Heart left ventricle (tissue), 16 donors: ENCODE data around the gene TMTC2. TPM values are rescaled to one million over a fixed set of nuclear protein-coding genes. Genes with fewer than 3 reads are reported as not detected.

ENCODE experiments used
- ATAC-seq, 4 donors: fragments of 200-7000 bp; cut with Tn5 transposase; one replicate each; pipeline ENCODE4 v1.9.1; 2020 to 2022; ENCODE audit warnings: moderate library complexity in 4 of 4, mild to moderate bottlenecking in 3 of 4, moderate number of reproducible peaks in 1 of 4
- DNase-seq, 5 donors: peaks; one replicate each; pipeline ENCODE4 v3.0.0-alpha.2; 2020
- H3K27ac ChIP-seq, 12 donors: fragments of 200-600 bp; sonication (generic) in 4 of 12; one replicate each; pipeline versions ENCODE4 v1.5.0 to v1.8.0; 2016 to 2022; ENCODE audit warnings: mild to moderate bottlenecking in 2 of 12
- H3K27me3 ChIP-seq, 9 donors: fragments of 200-600 bp; sonication (generic) in 2 of 9; one replicate each; pipeline versions ENCODE4 v1.5.1 to v1.8.0; 2016 to 2022; ENCODE audit warnings: mild to moderate bottlenecking in 3 of 9
- H3K36me3 ChIP-seq, 9 donors: fragments of 200-600 bp; sonication (generic) in 2 of 9; one replicate each; pipeline versions ENCODE4 v1.5.0 to v1.8.0; 2018 to 2022; ENCODE audit warnings: mild to moderate bottlenecking in 2 of 9
- H3K4me1 ChIP-seq, 12 donors: fragments of 200-600 bp; sonication (generic) in 4 of 12; one replicate each; pipeline versions ENCODE4 v1.5.0 to v1.8.0; 2016 to 2022; ENCODE audit warnings: mild to moderate bottlenecking in 3 of 12
- H3K4me3 ChIP-seq, 12 donors: fragments of 200-600 bp; sonication (generic) in 4 of 12; one replicate each; pipeline versions ENCODE4 v1.5.0 to v1.8.0; 2017 to 2022; ENCODE audit warnings: mild to moderate bottlenecking in 9 of 12, moderate library complexity in 4 of 12
- H3K9me3 ChIP-seq, 12 donors: fragments of 200-600 bp; sonication (generic) in 4 of 12; one replicate each; pipeline versions ENCODE4 v1.5.0 to v1.8.0; 2016 to 2022; ENCODE audit warnings: mild to moderate bottlenecking in 1 of 12
- POLR2A ChIP-seq, 2 donors: fragments of 450-650 bp; IDR thresholded peaks; one replicate each; pipeline ENCODE4 v1.6.1; 2017; ENCODE audit warnings: antibody characterized with exemption in 2 of 2, mild to moderate bottlenecking in 2 of 2, moderate library complexity in 2 of 2
- WGBS, 4 donors: extraction: QIAGEN DNeasy Blood & Tissue Kit in 2 of 4; methylation state at CpG; one replicate each; pipeline versions ENCODE4 v1.1.5 to v1.1.7; 2013 to 2018; 5-methylcytosine and 5-hydroxymethylcytosine counted together
- intact Hi-C, 10 donors: fragments of 100-400 bp; cut with DNase I; formaldehyde crosslinking; loops; one replicate each; pipeline versions ENCODE4 v1.11.1 to v1.14.2; 2022
- polyA plus RNA-seq, 2 donors: library from polyadenylated mRNA; stranded (reverse); fragments of 200-250 nt; gene quantifications; one replicate each; pipeline ENCODE4 v1.2.3, GENCODE V29; 2013
- total RNA-seq, 9 donors: library from RNA; depleted of rRNA in 2 of 9; stranded (reverse); fragments of >200 nt in 2 of 9; fragmentation: NEBNext Ultra II Directional in 3 of 9; extraction: Animal tissue kit (Norgen Biotek cat#: 25700) in 3 of 9; gene quantifications; one replicate each; pipeline versions ENCODE4 v1.1.0 to v1.2.4, GENCODE V29; 2016 to 2023
- TF ChIP-seq, protein P1 (sequence below), 12 donors: fragments of 200-600 bp; sonication (generic) in 4 of 12; IDR thresholded peaks; one replicate each; pipeline versions ENCODE4 v1.5.0 to v1.8.0; 2018 to 2022; ENCODE audit warnings: antibody characterized with exemption in 12 of 12, mild to moderate bottlenecking in 5 of 12
- donor health status: ischemic (EF 13 %, LVEDD 7.1; RV severe dilation, severe dysfunction).
- donor health status: healthy with polysubstance abuse.
- donor health status: DM: no; HTN: yes; CAD: no.
- donor health status: DM: no; HTN: no; CAD: no.
- donor health status: ischemic (EF 25% LVEDD 6.9; RV normal size, moderate dysfunction).
- donor health status: ischemic (EF 25% LVEDD 5.7; RV mildly dilated, moderate dysfunction).
- donor health status: healthy.
- donor health status: DM: yes; HTN: yes; CAD: no.
- donor health status: ischemic (EF 35%, LVEDD 5.7; RV mildly dilated, moderate dysfunction).
- donor health status: nonischemic (EF 11% LVEDD 7.7; RV severe dilation, severe dysfunction).
- donor health status: DM: yes; HTN: yes; CAD: no.
- donor health status: PGD.
- donor health status: ischemic (EF 29% LVEDD 5.4; RV normal size, mild dysfunction).
- donor health status: nonischemic (EF 23%, LVEDD 6.1; RV moderate dilation, normal function).

Gene TMTC2
- total and polyA plus RNA-seq, 11 donors: 1.1 to 5.7 (median 3.3) TPM

GRCh38 chr12:82765971-82766705, 79.4 kb downstream of the TMTC2 start:
- DNase-seq: no peak
- no peak for ATAC-seq
- Histone ChIP-seq H3K4me3 (no peak overlapping the region), H3K27me3 (no peaks in the 10 kb centered on the region), H3K9me3 (no peaks in the 10 kb centered on the region), H3K27ac (no peak overlapping the region), H3K4me1 (no peaks in the 10 kb centered on the region), H3K36me3 (no peaks in the 10 kb centered on the region)
- TF ChIP-seq, protein P1, sequence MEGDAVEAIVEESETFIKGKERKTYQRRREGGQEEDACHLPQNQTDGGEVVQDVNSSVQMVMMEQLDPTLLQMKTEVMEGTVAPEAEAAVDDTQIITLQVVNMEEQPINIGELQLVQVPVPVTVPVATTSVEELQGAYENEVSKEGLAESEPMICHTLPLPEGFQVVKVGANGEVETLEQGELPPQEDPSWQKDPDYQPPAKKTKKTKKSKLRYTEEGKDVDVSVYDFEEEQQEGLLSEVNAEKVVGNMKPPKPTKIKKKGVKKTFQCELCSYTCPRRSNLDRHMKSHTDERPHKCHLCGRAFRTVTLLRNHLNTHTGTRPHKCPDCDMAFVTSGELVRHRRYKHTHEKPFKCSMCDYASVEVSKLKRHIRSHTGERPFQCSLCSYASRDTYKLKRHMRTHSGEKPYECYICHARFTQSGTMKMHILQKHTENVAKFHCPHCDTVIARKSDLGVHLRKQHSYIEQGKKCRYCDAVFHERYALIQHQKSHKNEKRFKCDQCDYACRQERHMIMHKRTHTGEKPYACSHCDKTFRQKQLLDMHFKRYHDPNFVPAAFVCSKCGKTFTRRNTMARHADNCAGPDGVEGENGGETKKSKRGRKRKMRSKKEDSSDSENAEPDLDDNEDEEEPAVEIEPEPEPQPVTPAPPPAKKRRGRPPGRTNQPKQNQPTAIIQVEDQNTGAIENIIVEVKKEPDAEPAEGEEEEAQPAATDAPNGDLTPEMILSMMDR (IDR thresholded peaks at IDR 0.05): no peak
- no peak for TF ChIP-seq POLR2A (IDR thresholded peaks at IDR 0.05)
- intact Hi-C loops: no loop called here
- 89 to 92% (median 91%) methylated on average over 5 of the region's 5 CpGs for WGBS, 4 donors

DNA sequence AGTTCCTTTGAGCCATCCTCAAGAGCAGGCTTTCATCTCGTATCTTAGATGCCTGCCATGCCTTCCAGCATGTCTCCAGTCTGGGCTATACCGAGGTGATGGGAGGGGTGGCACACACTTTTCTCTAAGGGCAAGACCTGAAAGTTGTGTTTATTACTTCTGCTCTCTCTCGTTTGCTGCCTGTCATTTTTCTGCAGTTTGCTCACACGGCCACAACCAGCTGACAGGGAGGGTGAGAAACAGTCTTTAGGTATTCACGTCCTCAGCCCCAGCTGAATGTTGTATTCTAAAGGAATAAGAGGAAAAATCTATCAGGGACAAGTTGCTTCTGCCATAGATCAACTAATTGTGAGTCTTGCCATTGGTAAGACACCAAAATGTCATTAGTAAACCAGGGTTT, 88.0 kb downstream of the TMTC2 start:
- WGBS, 4 donors: 81 to 91% (median 88%) methylated on average over 5 of the region's 5 CpGs
- ATAC-seq (no peak), DNase-seq (no peak)
- no peak overlapping the region for H3K4me3 ChIP-seq
- TF ChIP-seq POLR2A (IDR thresholded peaks at IDR 0.05): no peak
- TF ChIP-seq, protein P1 (IDR thresholded peaks at IDR 0.05): no peak
- H3K36me3 ChIP-seq: no peaks in the 10 kb centered on the region
- peak overlapping the region in 1 of 12 donors; percentile 26 for H3K27ac ChIP-seq
- intact Hi-C loops: no loop called here
- H3K4me1 ChIP-seq: no peaks in the 10 kb centered on the region
- no peaks in the 10 kb centered on the region for H3K27me3 ChIP-seq
- H3K9me3 ChIP-seq: no peaks in the 10 kb centered on the region

DNA sequence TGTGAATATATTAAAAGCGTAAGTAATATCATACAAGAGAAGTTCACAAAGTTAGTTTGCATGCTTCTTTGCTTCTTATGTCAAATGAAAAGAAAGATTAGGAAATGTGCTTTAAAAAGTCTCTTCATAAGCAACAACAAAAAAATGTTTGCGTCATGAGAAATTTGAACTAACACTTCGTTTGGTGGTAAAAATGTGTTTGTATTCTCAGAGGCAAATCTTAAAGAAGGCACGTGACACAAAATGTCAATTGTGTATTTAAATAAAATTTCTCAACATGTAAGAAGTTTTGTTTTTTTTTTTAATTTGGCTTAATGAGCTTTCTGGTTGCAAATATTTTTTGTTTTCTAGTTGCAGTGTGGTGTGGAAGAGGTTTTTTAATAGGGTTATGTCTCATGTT, 93.8 kb downstream of the TMTC2 start:
- no peak for ATAC-seq
- intact Hi-C loops: no loop called here
- WGBS, 4 donors: 77 to 91% (median 89%) methylated on average over 4 of the region's 4 CpGs
- no peak overlapping the region for H3K27ac ChIP-seq
- H3K4me3 ChIP-seq: no peak overlapping the region
- H3K36me3 ChIP-seq: no peaks in the 10 kb centered on the region
- H3K4me1 ChIP-seq: no peaks in the 10 kb centered on the region
- TF ChIP-seq, protein P1 (IDR thresholded peaks at IDR 0.05): no peak
- TF ChIP-seq POLR2A (IDR thresholded peaks at IDR 0.05): no peak
- no peak for DNase-seq
- H3K9me3 ChIP-seq: no peaks in the 10 kb centered on the region
- H3K27me3 ChIP-seq: no peaks in the 10 kb centered on the region

- Histone ChIP-seq H3K4me3 (no peak overlapping the region), H3K27ac (no peak overlapping the region), H3K9me3 (no peaks in the 10 kb centered on the region), H3K4me1 (no peaks in the 10 kb centered on the region), H3K27me3 (no peaks in the 10 kb centered on the region), H3K36me3 (no peaks in the 10 kb centered on the region)
- WGBS, 4 donors: 62 to 79% (median 76%) methylated on average over 5 of the region's 5 CpGs
- no peak for TF ChIP-seq POLR2A (IDR thresholded peaks at IDR 0.05)
- TF ChIP-seq, protein P1 (IDR thresholded peaks at IDR 0.05): no peak
- DNase-seq: no peak
- no peak for ATAC-seq
- intact Hi-C loops: no loop called here
Observed at GRCh38 chr12:82781309-82781997, 94.7 kb downstream of the TMTC2 start.
